ENCODE results near the gene RELA.

- no peak for TF ChIP-seq RCOR1 (IDR thresholded peaks at IDR 0.05; ENCODE audit: low read depth, low read length)
- no peak for TF ChIP-seq PHF8 (IDR thresholded peaks at IDR 0.05; ENCODE audit: borderline replicate concordance, low read depth)
These were observed 51.5 kb downstream of the RELA start for GRCh38 chr11:65611028-65611757.
